HL-60/S4 treated with phorbol 12-myristate 13-acetate at 8.2 ng/mL for 4 days and 3 days (cell line): ENCODE measurements around the gene LRRC45.
"Not testable (repeated sequence)": the region's sequence is repeated elsewhere in the genome, so short reads cannot be mapped to it uniquely, and the experiment has no call there.

ENCODE experiments used
- in situ Hi-C: fragments of 300-500 bp; cut with MboI; formaldehyde crosslinking; loops from 2 replicates; pipeline ENCODE4 v1.15.0; 2022; ENCODE audit warnings: low sequenced_read_pairs

The LRRC45 gene

GRCh38 chr17:82031885-82032627 lies 9.0 kb downstream of the LRRC45 start:
- in situ Hi-C loops, result no loop called here

- in situ Hi-C loops, result no loop called here
These were observed 10.4 kb downstream of the LRRC45 start for GRCh38 chr17:82033359-82034085.

GRCh38 chr17:82034371-82035011 lies 11.4 kb downstream of the LRRC45 start:
- in situ Hi-C loops, result no loop called here

- in situ Hi-C loops, result no loop called here
These were observed 12.4 kb downstream of the LRRC45 start for GRCh38 chr17:82035488-82035887.

GRCh38 chr17:82035956-82036633 lies 13.0 kb downstream of the LRRC45 start:
- in situ Hi-C loops, result no loop called here

- in situ Hi-C loops, result no loop called here
These were observed 13.6 kb downstream of the LRRC45 start for GRCh38 chr17:82036634-82037091.

- in situ Hi-C loops, result no loop called here
These were observed 14.2 kb downstream of the LRRC45 start, which contains the start of gene DCXR for GRCh38 chr17:82037092-82037888. DCXR (minus strand) TSS chr17:82037697; CDS start chr17:82037682, 15 bp downstream.

GRCh38 chr17:82037889-82038195 lies 14.7 kb downstream of the LRRC45 start:
- in situ Hi-C loops, result no loop called here

- in situ Hi-C loops, result not testable (repeated sequence)
These were observed 15.8 kb downstream of the LRRC45 start for GRCh38 chr17:82038796-82039409.

GRCh38 chr17:82039695-82040299 lies 16.7 kb downstream of the LRRC45 start:
- in situ Hi-C loops, result no loop called here

- in situ Hi-C loops, result no loop called here
These were observed 18.2 kb downstream of the LRRC45 start for GRCh38 chr17:82041144-82041814.

- in situ Hi-C loops, result no loop called here
These were observed 19.5 kb downstream of the LRRC45 start for GRCh38 chr17:82042649-82043048.

- in situ Hi-C loops, result no loop called here
These were observed 20.4 kb downstream of the LRRC45 start for GRCh38 chr17:82043507-82043906.

- in situ Hi-C loops, result no loop called here
These were observed 22.9 kb downstream of the LRRC45 start for GRCh38 chr17:82045936-82046484.

GRCh38 chr17:82046903-82047302 lies 23.8 kb downstream of the LRRC45 start:
- in situ Hi-C loops, result no loop called here

GRCh38 chr17:82047379-82047778 lies 24.3 kb downstream of the LRRC45 start:
- in situ Hi-C loops, result no loop called here

GRCh38 chr17:82047914-82048570 lies 24.9 kb downstream of the LRRC45 start:
- in situ Hi-C loops, result no loop called here

GRCh38 chr17:82048571-82048971 lies 25.5 kb downstream of the LRRC45 start:
- in situ Hi-C loops, result no loop called here
